ENCODE data around the gene ZBTB5.
"Not testable (repeated sequence)": the region's sequence is repeated elsewhere in the genome, so short reads cannot be mapped to it uniquely, and the experiment has no call there.

Gene ZBTB5

DNA sequence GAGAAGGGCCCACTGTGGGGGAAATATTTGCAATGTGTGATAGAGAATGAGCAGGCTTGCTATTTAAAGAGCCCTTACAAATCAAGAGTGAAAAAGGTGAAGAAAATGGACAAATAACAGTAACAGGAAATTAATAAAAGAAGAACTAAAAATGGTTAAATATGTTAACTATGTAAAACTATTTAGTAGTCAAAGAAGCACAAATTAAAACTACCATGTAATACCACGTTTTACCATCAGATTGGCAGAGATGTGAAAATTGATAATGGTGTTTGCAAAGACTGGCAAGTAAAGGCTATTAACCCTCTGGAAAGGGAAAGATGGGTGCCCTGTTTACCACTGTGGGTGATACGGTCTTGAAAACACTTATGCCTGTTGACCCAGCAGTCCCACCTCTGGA lies 65.9 kb downstream of the ZBTB5 start:
- DNase-seq = no peak

DNA sequence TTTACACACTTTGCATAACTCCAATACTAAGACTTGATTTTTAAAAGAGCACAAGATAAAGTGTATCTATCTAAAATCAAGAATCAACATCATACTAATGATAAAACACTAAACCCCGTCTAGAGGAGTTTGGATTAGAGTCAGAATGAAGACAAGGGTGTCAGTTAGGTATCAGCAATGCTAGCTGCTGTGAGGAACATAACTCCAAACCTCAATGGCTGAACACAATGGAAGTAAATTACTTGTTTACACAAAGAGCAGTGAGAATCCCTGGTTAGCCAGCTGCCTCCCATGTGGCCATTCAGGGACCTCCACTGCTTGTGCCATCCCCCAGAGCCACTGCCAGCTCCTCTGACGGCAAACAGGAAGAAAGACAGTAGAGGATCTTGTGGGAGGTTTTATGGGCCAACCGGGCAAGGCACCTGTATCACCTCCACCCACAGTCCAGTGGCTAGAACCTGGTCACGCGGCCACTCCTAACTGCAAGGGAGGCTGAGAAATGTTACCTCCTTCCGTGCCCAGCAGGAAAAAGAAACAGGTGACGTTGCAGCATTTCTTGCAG lies 66.7 kb downstream of the ZBTB5 start:
- DNase-seq = no peak

- DNase-seq = not testable (repeated sequence)
Observed at GRCh38 chr9:37397948-37398347, 67.3 kb downstream of the ZBTB5 start.

GRCh38 chr9:37395663-37396062 lies 69.6 kb downstream of the ZBTB5 start:
- DNase-seq = no peak

DNA sequence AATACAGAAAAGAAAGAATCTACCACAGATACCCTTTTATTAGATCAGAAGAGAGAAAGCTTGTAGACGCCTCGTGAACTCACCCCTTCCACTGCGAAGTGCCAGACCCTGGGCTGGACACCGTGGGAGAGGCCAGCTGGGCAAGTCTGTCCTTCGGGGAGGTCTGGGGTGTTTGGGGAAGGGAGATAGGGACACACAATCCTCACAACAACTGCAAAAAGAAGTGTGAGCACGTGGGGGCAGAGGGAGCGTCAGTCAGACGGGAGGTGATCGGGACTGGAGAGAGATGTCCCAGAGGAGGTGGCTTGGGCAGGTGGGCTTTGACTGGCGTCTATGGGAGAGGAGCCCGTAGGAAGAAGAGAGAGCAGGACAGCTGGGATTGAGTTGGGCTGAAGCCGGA lies 70.0 kb downstream of the ZBTB5 start:
- no peak for DNase-seq

- no peak for DNase-seq
Observed at GRCh38 chr9:37392272-37392671, 73.0 kb downstream of the ZBTB5 start.

DNA sequence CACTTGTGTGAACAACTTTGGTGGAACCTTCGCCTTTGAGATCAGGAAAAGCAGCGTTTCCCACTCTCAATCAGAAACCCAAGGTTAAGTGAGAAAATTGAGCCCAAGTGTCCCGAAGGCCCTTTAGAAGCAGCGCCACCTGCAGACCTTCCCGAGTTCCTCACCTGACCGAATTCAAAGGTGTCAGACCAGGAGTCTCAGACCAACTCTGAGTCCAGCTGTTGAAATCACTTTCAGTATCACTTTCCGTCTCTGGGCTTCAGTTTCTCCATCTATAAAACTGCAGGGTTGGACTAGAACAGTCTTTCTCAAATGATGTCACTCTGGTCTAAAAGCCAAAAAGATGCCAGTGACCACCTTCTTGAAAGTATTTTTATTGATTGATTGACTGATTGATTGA lies 74.5 kb downstream of the ZBTB5 start:
- DNase-seq = peak in 1 of 4 experiments; percentile 6
